GM23248 (cell line): Measurements from ENCODE around the gene QSOX2. TPM values are rescaled to one million over a fixed set of nuclear protein-coding genes. Genes with fewer than 3 reads are reported as not detected.

Source experiments
- DNase-seq: peaks from one replicate; pipeline ENCODE4 v3.0.0-alpha.2; 2015
- H2AFZ ChIP-seq: fragments of 200-600 bp; sonication (generic); 2 replicates; pipeline ENCODE4 v1.6.1; 2016; ENCODE audit warnings: antibody characterized with exemption
- H3F3A ChIP-seq: fragments of 200-600 bp; sonication (generic); 2 replicates; pipeline ENCODE4 v1.6.1; 2016; ENCODE audit warnings: mild to moderate bottlenecking, antibody characterized with exemption, mixed run types; ENCODE audit not compliant: insufficient read depth
- H3K27ac ChIP-seq: fragments of 200-600 bp; sonication (generic); 2 replicates; pipeline ENCODE4 v1.5.1; 2016; ENCODE audit warnings: mild to moderate bottlenecking
- H3K27me3 ChIP-seq: fragments of 200-600 bp; sonication (generic); replicated peaks from 2 replicates; pipeline ENCODE4 v1.6.1; 2016; ENCODE audit warnings: mild to moderate bottlenecking; ENCODE audit not compliant: insufficient read depth
- H3K36me3 ChIP-seq: fragments of 200-600 bp; sonication (generic); 2 replicates; pipeline ENCODE4 v1.6.1; 2016; ENCODE audit warnings: low read depth, mild to moderate bottlenecking
- H3K4me1 ChIP-seq: fragments of 200-600 bp; sonication (generic); 2 replicates; pipeline ENCODE4 v1.6.1; 2016; ENCODE audit warnings: mild to moderate bottlenecking; ENCODE audit not compliant: insufficient read depth
- H3K4me2 ChIP-seq: fragments of 200-600 bp; sonication (generic); one replicate; pipeline ENCODE4 v1.6.1; 2016; ENCODE audit warnings: mild to moderate bottlenecking; ENCODE audit not compliant: unreplicated experiment
- H3K4me3 ChIP-seq: fragments of 200-600 bp; sonication (generic); 2 replicates; pipeline ENCODE4 v1.5.1; 2016; ENCODE audit warnings: mild to moderate bottlenecking
- H3K79me2 ChIP-seq: fragments of 200-600 bp; sonication (generic); 2 replicates; pipeline ENCODE4 v1.6.1; 2016; ENCODE audit warnings: mild to moderate bottlenecking; ENCODE audit not compliant: insufficient read depth
- H3K9ac ChIP-seq: fragments of 200-600 bp; sonication (generic); 2 replicates; pipeline ENCODE4 v1.6.1; 2016; ENCODE audit warnings: mild to moderate bottlenecking
- H3K9me2 ChIP-seq: fragments of 200-600 bp; sonication (generic); 2 replicates; pipeline ENCODE4 v1.6.1; 2016; ENCODE audit warnings: mixed run types, mild to moderate bottlenecking, moderate library complexity; ENCODE audit not compliant: insufficient read depth
- H3K9me3 ChIP-seq: fragments of 200-600 bp; sonication (generic); one replicate; pipeline ENCODE4 v1.6.1; 2017; ENCODE audit warnings: low read depth
- H4K20me1 ChIP-seq: fragments of 200-600 bp; sonication (generic); 2 replicates; pipeline ENCODE4 v1.6.0; 2016; ENCODE audit not compliant: insufficient read depth
- EZH2 ChIP-seq: fragments of 200-600 bp; sonication (generic); IDR thresholded peaks from 2 replicates; pipeline ENCODE4 v1.6.1; 2018; ENCODE audit warnings: antibody characterized with exemption, mild to moderate bottlenecking; ENCODE audit not compliant: insufficient read depth, poor library complexity, severe bottlenecking
- EZH2phosphoT487 ChIP-seq: fragments of 200-600 bp; sonication (generic); IDR thresholded peaks from 2 replicates; pipeline ENCODE4 v1.6.1; 2018; ENCODE audit warnings: antibody characterized with exemption, moderate library complexity, mild to moderate bottlenecking, low read depth; ENCODE audit not compliant: insufficient read depth
- WGBS, 2 experiments: methylation state at CpG; one replicate each; pipeline ENCODE4 v1.1.6; 2015 to 2017; ENCODE audit warnings: low lambda C conversion rate in 2 of 2, low coverage in 1 of 2; ENCODE audit errors: missing lambda C conversion rate in 2 of 2; 5-methylcytosine and 5-hydroxymethylcytosine counted together
- in situ Hi-C: fragments of 300-500 bp; cut with MboI; formaldehyde crosslinking; loops from 2 replicates; pipeline ENCODE4 v1.15.0; 2020
- polyA plus RNA-seq: library from polyadenylated mRNA; unstranded; fragments of >200 nt; fragmentation: Nextera tagmentation; extraction: Ambion mirVana; gene quantifications from 2 replicates; pipeline ENCODE4 v1.2.1, GENCODE V29; 2016
- total RNA-seq: library from RNA; depleted of rRNA; stranded (reverse); fragments of >200 nt; shearing (Covaris generic); gene quantifications from 2 replicates; pipeline ENCODE4 v1.2.3, GENCODE V29; 2014

QSOX2 gene
- total and polyA plus RNA-seq, 2 experiments from 2014 or later, result 1.9 to 11.7 TPM

- Histone ChIP-seq H3K9me3 (no peaks in the 10 kb centered on the region), H3K9me2 (no peaks in the 10 kb centered on the region), H3K4me1 (peaks cover 9% of the 10 kb centered on the region), H3K36me3 (no peaks in the 10 kb centered on the region), H3F3A (no peaks in the 10 kb centered on the region), H3K79me2 (no peaks in the 10 kb centered on the region), H3K27me3 (no peaks in the 10 kb centered on the region), H3K9ac (peak overlapping the region; percentile 41), H3K4me3 (0 out of 2 replicates have a peak overlapping the region, but pooled peaks have one; percentile 11), H3K27ac (peak overlapping the region; percentile 34; the same call in 1 of the 2 replicates), H2AFZ (no peak overlapping the region), H3K4me2 (no peak overlapping the region), H4K20me1 (no peaks in the 10 kb centered on the region)
- peak; percentile 82 for DNase-seq
- WGBS, 2 experiments, result 64 to 68% methylated on average over 17 to 18 of the region's 18 CpGs
- in situ Hi-C loops, result no loop called here
- TF ChIP-seq EZH2phosphoT487 (no peak), EZH2 (no peak)
These were observed 17.3 kb downstream of the QSOX2 start for GRCh38 chr9:136228107-136228875.

GRCh38 chr9:136226680-136227407 is 18.8 kb downstream of the QSOX2 start:
- Histone ChIP-seq H3K27ac (no peak overlapping the region), H3K4me3 (no peak overlapping the region), H4K20me1 (no peaks in the 10 kb centered on the region), H3F3A (no peaks in the 10 kb centered on the region), H3K9me3 (no peaks in the 10 kb centered on the region), H3K79me2 (no peaks in the 10 kb centered on the region), H2AFZ (no peak overlapping the region), H3K4me1 (peaks cover 9% of the 10 kb centered on the region), H3K36me3 (no peaks in the 10 kb centered on the region), H3K27me3 (no peaks in the 10 kb centered on the region), H3K4me2 (no peak overlapping the region), H3K9me2 (no peaks in the 10 kb centered on the region), H3K9ac (no peak overlapping the region)
- in situ Hi-C loops, result no loop called here
- TF ChIP-seq EZH2phosphoT487 (no peak), EZH2 (no peak)
- DNase-seq, result no peak
- 94 to 95% methylated on average over 30 of the region's 30 CpGs for WGBS, 2 experiments

GRCh38 chr9:136225748-136226679 is 19.6 kb downstream of the QSOX2 start:
- H3K36me3 ChIP-seq, result no peaks in the 10 kb centered on the region
- H3K9me2 ChIP-seq, result no peaks in the 10 kb centered on the region
- in situ Hi-C loops, result no loop called here
- H3K27ac ChIP-seq, result no peak overlapping the region
- WGBS, 2 experiments, result 83 to 86% methylated on average over 30 of the region's 30 CpGs
- H4K20me1 ChIP-seq, result no peaks in the 10 kb centered on the region
- no peak overlapping the region for H3K4me2 ChIP-seq
- no peak for TF ChIP-seq EZH2
- no peak for TF ChIP-seq EZH2phosphoT487
- no peak overlapping the region for H3K9ac ChIP-seq
- H3K27me3 ChIP-seq, result no peaks in the 10 kb centered on the region
- H3K4me3 ChIP-seq, result no peak overlapping the region
- H3K79me2 ChIP-seq, result no peaks in the 10 kb centered on the region
- DNase-seq, result peak; percentile 61
- no peaks in the 10 kb centered on the region for H3F3A ChIP-seq
- H3K4me1 ChIP-seq, result peaks cover 9% of the 10 kb centered on the region
- no peaks in the 10 kb centered on the region for H3K9me3 ChIP-seq
- H2AFZ ChIP-seq, result no peak overlapping the region

GRCh38 chr9:136225366-136225747 is 20.3 kb downstream of the QSOX2 start:
- H2AFZ ChIP-seq, result no peak overlapping the region
- DNase-seq, result no peak
- TF ChIP-seq EZH2, result no peak
- TF ChIP-seq EZH2phosphoT487, result no peak
- no peak overlapping the region for H3K27ac ChIP-seq
- H3K9ac ChIP-seq, result no peak overlapping the region
- H3K9me2 ChIP-seq, result no peaks in the 10 kb centered on the region
- H3K4me3 ChIP-seq, result no peak overlapping the region
- peaks cover 9% of the 10 kb centered on the region for H3K4me1 ChIP-seq
- 92 to 93% methylated on average over 16 to 19 of the region's 19 CpGs for WGBS, 2 experiments
- no peaks in the 10 kb centered on the region for H3K79me2 ChIP-seq
- in situ Hi-C loops, result no loop called here
- no peaks in the 10 kb centered on the region for H4K20me1 ChIP-seq
- no peaks in the 10 kb centered on the region for H3K36me3 ChIP-seq
- H3K9me3 ChIP-seq, result no peaks in the 10 kb centered on the region
- no peak overlapping the region for H3K4me2 ChIP-seq
- H3F3A ChIP-seq, result no peaks in the 10 kb centered on the region
- H3K27me3 ChIP-seq, result no peaks in the 10 kb centered on the region
